HEK293 (cell line): ENCODE measurements around the gene AHCTF1.

ENCODE experiments used
- CTCF ChIP-seq: fragments of 450-650 bp; formaldehyde crosslinking; IDR thresholded peaks from 2 replicates; pipeline ENCODE4 v1.5.1; 2016; ENCODE audit warnings: missing biosample characterization, missing genetic modification characterization
- KLF10 ChIP-seq: fragments of 450-650 bp; IDR thresholded peaks from 2 replicates; pipeline ENCODE4 v1.5.1; 2018; ENCODE audit warnings: missing biosample characterization, mild to moderate bottlenecking, missing genetic modification characterization
- REST ChIP-seq: fragments of 450-650 bp; formaldehyde crosslinking; IDR thresholded peaks from 2 replicates; pipeline ENCODE4 v1.5.1; 2016; ENCODE audit warnings: missing biosample characterization, missing genetic modification characterization
- ZBTB1 ChIP-seq: fragments of 450-650 bp; formaldehyde crosslinking; IDR thresholded peaks from 2 replicates; pipeline ENCODE4 v1.5.1; 2016; ENCODE audit warnings: missing biosample characterization, missing genetic modification characterization
- ZBTB26 ChIP-seq: fragments of 450-650 bp; formaldehyde crosslinking; optimal IDR thresholded peaks from 2 replicates; pipeline ENCODE3; 2016; ENCODE audit warnings: missing biosample characterization, mild to moderate bottlenecking, missing genetic modification characterization
- ZNF112 ChIP-seq: fragments of 450-650 bp; formaldehyde crosslinking; IDR thresholded peaks from 2 replicates; pipeline ENCODE4 v1.5.0; 2017; ENCODE audit warnings: missing biosample characterization, missing genetic modification characterization
- ZNF24 ChIP-seq: fragments of 450-650 bp; formaldehyde crosslinking; IDR thresholded peaks from 2 replicates; pipeline ENCODE4 v1.5.1; 2016; ENCODE audit warnings: missing biosample characterization, missing genetic modification characterization
- ZNF660 ChIP-seq: fragments of 450-650 bp; IDR thresholded peaks from 2 replicates; pipeline ENCODE4 v1.5.1; 2018; ENCODE audit warnings: missing biosample characterization, mild to moderate bottlenecking, missing genetic modification characterization
- ZNF704 ChIP-seq: fragments of 450-650 bp; formaldehyde crosslinking; IDR thresholded peaks from 2 replicates; pipeline ENCODE4 v1.5.1; 2016; ENCODE audit warnings: missing biosample characterization, missing genetic modification characterization

GRCh38 chr1:246825557-246826175, 106.1 kb downstream of the AHCTF1 start:
- TF ChIP-seq CTCF (tag by site-specific recombination), result no peak
- no peak for TF ChIP-seq ZNF660 (tag by site-specific recombination)
- no peak for TF ChIP-seq KLF10 (tag by site-specific recombination)
- no peak for TF ChIP-seq ZBTB26 (tag by site-specific recombination)
- no peak for TF ChIP-seq REST (tag by site-specific recombination)
- no peak for TF ChIP-seq ZNF24 (tag by site-specific recombination)
- no peak for TF ChIP-seq ZNF704 (tag by site-specific recombination)
- no peak for TF ChIP-seq ZBTB1 (tag by site-specific recombination)
- no peak for TF ChIP-seq ZNF112 (tag by site-specific recombination)
